NCI-H1417 (cell line): ENCODE measurements around the gene GNG4.

Experiments
- DNase-seq, 3 experiments: peaks; one replicate each; lab custom pipeline; 2025; lab: John Stamatoyannopoulos, UW

The GNG4 gene

DNA sequence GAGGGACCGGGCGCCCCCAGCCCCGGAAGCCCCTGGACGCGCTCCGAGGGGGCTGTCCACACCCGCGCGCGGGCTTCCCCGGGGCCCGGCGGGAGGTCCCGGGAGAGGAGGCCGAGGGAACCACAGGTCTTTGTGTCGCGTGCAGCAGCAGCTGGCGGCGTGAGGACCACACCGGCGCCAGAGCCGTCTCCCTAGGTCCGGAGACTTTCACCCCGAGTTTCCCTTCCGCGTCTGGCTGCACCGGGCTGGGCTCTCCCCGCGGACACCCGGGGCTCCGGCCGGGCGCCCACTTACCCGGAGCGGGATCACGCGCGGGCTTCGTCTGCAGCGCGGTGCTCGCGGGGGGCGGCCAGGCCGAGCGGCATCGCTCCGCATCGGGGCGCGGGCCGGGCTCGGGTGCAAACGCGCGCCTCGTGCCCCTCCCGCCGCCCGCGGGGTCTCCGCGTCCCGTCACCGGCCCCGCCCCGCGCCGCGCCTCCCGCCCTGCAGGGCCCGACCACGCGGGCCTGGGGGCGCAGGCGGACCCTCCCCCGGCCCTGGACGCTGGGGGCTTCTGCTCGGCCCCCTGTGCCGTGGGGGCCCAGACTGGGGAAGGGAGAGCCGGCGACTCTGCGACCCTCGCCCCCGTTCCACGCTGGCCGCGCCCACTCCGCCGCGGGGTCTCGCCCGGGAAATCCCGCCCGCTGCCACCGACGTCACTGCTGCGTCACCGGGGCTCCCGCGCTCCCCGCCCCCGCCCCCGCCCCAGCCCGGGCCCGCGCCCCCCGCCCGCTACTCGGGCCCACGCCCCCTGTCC, at the start of gene GNG4:
Gene GNG4 (minus strand): TSS at position 417 of the 796 bp plus-strand sequence. CDS start 65,946 bp downstream, outside the sequence.
- peak; percentile 33 to 96 (median 89) for DNase-seq

DNA sequence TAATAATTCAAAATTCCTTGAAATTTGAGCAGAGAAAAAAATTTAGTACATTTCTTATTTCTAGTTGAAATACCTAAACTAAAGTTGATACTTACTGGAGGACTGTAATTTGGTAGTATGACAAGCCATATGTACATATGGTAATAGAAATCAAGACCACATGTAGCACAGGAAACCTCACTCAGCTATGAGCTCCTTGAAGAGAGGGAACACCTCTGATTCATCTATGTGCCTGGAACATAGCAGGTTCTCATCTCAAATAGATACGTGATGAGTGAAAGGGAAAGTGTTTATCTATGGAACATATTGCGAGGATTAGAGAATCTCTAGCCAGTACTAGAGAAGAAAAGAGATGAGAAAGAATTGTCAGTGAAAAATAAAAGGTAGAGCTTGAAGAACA, 47.9 kb upstream of the GNG4 start:
- no peak for DNase-seq

DNA sequence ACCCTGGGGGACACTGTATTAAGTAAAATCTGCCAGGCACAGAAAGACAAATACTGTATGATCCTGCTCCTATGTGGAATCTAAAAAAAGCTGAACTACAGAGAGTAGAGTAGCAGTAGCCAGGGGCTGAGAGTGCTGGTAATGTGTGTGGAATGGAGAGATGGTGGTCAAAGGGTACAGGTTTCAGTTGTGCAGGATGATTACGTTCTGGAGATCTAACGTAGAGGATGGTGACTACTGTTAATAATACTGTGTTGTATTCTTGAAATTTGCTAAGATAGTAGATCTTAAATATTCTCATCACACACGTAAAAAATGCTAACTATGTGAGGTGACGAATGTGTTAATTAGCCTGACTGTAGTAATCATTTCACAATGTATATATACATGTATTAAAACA, 39.8 kb upstream of the GNG4 start:
- no peak for DNase-seq

DNA sequence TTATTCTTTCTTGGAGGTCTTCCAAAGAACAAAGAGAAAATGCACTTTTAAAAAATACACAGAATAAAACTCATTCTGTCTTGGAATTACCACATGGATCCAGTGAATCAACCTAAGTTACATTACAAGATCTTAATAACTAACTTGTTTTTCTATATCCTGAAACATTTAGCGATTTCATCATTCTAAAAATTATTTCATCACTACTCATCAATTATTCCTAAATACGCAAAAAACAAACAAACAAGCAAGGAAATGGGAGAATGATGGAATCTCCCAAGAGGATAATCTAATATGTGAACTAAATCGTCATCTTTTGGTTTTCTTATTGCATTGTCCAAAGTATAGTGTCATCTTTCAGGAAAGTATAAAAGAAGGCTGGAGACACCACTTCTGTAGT, 38.5 kb upstream of the GNG4 start:
- no peak for DNase-seq

DNA sequence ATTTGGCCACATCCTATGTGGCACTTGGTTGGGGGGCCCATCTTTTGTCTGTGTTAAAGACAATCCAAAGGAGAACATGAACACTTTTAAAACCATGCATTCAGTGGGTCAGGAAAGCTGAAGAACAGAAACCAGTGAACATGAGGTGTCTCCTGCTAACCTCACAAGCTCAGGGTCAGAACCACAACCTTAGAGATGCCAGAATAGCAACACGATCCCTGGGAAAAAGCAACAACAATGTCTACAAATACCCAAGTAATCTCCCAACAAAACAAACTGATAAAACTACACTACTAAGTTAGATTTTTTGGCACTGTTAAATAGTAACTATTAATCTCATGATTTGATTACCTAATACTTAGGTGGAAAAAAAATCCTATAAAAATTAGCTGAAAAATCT, 34.1 kb upstream of the GNG4 start:
- DNase-seq = no peak

DNA sequence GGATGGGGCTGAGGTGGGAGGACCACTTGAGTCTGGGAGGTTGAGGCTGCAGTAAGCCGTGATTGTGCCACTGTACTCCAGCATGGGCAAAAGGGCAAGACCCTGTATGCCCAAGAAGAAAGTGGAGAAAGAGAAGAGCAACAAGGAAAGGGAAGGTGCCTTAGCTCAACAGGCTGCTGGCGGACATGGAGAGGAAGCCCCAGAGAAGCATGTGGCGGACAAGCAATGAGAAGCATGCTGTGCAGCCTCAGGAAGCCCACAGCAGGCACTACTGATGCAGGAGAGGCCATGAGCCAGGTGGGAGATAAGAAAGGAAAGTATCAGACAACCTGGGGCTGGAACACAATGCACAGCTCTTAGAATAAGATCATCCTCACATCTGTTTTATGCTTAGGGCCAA, 32.6 kb upstream of the GNG4 start:
- DNase-seq = no peak

DNA sequence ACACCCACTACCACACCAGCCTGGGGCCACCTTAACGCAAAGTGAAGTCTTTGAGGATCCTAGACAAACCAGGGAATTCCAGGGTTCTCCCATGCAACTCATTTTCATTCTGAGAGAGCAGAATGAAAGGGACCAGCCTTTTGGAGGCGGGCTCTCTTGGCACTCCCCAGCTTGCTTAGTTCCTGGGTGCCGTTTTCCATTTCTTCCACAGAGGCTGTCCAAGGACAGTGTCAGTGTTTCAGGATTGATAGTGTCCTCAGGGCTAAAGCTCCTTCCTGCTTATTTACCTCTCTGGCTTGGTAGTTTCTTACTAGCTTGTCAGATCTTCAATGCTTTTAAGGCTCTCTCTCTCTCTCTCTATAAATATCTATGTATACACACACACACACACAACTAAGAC, 30.1 kb upstream of the GNG4 start:
- DNase-seq = no peak

DNA sequence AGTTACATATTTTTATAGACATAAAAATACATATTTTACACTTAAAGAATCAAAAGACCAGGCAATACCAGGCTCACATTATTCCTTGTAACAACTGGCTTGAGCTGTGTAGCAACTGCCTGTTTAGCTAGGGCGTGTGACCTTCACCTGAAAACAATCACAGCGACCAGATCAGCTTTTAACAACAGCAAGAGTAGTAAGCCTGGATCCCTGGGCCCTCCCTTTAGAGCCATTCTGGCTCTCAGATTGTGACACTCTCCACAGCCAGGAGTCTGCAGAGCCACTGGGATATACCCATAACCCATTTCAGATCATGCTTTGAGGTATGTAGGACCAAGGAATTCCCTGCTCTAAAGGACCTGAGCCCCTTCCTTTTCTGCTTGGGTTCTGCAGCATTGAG, 29.4 kb upstream of the GNG4 start:
- DNase-seq = no peak

DNA sequence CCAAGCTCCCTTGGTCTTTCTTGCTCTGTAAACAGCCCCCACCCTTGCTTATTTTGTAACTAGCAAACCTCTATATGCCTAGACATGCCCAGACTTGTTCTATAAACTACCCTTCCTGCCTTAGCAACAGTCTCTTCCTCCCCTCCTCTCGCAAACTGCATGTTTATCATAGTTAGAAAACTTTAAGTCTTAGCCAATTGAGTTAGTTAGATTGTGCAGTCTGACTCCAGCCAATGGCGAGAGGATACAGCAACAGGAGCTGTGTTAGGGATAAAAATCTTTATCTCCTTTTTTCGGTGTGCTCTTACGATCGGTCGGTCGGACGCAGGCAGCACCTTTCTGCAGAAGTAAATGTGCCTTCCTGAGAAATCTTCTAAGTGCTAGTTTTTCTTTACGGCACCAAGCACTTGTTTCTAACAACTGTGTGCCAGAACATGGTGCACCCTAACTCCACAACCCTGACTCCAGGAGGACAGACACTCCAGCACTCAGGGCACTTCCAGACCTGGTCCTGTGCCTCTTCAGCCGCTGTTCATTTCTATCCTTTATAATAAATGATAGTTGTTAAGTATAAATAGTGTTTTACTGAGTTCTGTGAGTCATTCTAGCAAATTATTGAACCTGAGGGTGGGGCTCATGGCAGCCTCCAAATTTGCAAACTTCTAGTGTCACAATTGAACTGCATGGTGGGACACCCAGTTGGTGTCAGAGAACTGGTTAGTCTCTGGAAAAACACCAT, 25.7 kb upstream of the GNG4 start:
- peak in 1 of 3 experiments; percentile 16 for DNase-seq

DNA sequence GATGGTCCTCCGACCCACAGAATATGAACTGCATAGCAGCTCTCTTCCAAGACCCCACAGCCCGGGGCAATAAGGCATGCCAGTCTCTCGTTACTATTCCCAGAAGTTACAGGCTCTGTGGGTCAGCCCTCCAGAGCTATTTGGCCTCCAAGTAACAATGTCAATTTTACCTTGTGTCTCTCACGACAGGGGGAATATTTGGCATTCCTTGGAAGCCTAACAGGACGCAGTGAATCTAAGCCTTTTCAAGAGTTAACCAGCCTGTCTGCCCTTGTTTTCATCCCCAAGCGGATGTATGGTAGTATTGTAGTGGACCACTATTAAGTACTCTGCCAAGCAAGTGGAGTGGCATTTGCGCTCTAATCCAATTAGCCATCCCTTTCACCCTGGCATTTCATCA, 24.4 kb upstream of the GNG4 start:
- DNase-seq = no peak

DNA sequence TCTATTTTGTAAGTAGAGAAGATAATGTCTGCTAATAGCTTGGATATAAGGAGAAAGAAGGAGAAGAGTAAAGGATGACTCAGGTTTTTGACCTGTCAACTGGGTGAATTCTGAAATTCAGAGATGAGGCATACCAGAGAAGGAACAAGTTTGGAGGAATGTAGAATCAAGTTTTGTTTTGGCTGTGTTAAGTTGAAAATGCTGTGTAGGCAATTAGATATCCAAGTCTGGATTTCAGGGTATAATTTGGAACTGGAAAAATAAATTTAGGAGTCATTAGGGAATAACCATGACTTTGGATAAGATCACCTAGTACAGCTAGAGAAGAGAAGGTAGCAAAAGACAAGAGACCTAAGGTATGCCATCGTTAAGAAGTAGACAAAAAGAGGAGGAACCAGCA, 22.4 kb upstream of the GNG4 start:
- DNase-seq = no peak

DNA sequence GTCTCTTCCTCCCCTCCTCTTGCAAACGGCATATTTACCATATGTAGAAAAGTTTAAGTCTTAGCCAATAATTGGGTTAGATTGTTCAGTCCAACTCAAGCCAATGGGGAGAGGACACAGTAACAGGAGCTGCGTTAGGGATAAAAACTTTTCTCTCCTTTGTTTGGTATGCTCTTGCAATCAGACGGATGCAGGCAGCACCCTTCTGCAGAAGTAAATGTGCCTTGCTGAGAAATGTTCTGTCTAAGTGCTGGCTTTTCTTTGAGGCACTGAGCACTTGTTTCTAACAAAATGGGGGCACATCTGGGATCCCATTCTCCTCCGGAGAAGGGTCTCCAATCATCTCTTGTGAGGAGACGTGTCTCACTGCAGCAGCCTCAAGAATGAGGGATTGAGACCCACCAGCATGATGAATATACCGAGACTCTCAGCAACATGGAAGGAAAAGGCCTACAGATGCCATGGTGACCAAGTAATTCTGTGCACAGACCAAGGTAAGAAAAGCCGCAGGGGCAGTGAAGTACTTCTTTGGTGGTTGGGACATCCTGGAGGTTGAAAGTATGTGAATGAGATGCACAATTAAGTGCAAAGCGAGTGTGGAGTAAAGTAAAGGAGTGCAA, 20.7 kb upstream of the GNG4 start:
- DNase-seq = no peak

DNA sequence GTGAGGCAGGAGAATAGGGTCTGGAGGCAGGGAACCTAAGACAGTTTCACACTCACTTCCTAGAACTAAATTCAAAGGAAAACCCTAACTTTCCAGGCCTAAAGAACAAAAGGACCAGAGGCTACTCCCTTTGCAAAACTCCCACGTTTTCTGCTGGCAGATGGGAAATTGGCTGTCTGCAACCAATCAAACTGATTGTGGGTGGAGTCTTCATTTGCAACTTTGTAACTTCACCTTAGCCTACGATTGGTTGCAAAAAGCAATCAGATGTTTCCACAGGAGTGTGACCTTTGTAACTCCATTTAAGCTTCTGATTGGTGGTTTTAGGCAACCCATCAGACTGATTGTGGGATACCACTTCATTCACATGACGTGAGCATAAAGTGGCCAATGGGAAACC, 19.7 kb upstream of the GNG4 start:
- no peak for DNase-seq

DNA sequence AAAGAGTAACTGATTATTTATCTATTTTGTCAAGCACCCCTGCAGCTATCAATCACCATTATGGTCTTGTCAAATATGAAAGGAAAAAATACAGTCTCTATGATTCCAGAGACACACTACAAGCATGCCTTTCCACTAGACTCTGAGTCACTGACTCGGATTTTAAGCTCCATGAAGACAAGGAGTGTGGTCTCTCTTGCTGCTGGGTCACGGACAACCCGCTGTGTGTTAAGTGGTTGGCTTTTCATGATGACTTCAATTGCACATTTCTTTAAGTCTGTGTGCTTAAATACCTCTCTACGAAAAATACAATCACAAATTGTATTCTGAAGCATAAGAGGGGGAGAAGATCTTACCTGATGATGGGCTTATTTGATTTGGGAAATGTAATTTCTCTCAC, 14.0 kb upstream of the GNG4 start:
- peak in 1 of 3 experiments; percentile 32 for DNase-seq

DNA sequence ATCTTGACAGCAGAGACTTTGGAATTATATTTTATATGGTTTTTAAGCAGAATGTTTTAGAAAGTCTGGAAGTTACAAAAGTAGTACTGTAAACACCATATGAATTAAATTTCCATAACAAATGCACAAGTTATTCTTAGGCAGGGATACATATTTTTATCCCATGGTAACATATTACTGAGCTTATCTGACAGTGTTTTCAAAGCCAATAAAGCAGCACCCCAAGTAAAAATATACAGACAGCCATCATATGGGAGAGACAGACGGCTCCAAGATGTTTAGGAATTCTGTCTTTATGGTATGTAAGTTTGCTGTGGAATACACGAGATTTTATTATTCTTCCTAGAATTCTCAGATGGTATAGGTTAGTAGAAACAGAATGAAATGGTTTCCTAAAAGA, 12.0 kb upstream of the GNG4 start:
- no peak for DNase-seq

DNA sequence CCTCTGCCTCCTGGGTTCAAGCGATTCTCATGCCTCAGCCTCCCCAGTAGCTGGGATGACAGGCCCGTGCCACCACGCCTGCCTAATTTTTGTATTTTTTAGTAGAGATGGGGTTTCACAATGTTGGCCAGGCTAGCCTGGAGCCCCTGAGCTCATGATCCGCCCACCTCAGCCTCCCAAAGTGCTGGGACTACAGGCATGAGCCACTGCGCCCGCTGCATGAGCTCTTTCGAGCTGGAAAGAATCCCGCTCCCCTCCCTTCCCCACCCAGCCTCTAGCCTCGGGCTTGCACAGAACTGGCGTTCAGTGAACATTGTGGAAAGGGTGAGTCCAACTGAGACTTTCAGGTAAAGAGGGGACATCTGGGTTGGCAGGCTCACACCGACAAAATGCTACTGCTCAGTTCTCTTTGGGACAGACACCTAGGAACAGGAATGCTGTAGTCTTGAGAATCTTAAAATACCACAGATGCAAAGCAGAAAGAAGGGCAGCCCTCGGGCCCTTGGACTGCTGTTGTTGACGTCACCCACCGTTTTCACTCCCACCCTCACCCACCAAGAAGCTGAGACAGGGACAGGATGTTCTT, 9.7 kb upstream of the GNG4 start:
- DNase-seq = no peak

DNA sequence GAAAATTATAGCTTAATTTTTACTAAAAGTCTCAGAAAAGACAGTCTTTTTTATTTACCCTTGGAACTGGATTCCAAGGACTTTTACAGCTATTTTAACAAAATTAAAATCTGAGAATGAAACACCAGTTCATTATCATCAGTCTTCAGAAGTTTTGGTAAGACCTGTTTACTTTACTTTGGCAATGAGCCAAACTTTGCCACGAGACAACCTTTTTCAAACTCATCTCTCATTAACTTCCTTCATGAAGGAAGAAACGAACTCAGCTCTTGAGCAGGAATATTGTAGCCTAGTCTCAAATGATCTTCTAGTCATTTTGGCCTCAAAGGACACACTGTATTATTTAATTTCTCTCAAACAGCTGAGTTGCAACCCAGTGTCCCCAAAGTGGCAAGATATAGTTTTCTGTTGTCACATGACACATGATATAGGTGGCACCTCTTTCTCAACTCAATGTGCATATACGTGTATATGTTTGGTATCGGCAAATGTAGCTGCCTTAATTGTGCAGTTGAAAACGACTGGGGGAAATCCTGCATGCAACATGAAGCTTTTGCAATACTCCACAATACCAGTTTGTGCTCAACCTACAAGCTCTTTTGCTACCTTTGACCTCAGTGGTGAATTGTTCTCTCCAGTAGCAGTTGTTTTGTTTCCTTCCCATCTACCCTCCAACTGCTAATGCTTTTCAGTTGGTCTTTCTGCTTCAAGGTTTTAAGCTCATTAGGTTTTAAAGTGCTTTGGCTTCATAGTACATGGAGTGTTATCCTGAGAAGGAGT, 8.4 kb upstream of the GNG4 start:
- DNase-seq = peak in 1 of 3 experiments; percentile 24

DNA sequence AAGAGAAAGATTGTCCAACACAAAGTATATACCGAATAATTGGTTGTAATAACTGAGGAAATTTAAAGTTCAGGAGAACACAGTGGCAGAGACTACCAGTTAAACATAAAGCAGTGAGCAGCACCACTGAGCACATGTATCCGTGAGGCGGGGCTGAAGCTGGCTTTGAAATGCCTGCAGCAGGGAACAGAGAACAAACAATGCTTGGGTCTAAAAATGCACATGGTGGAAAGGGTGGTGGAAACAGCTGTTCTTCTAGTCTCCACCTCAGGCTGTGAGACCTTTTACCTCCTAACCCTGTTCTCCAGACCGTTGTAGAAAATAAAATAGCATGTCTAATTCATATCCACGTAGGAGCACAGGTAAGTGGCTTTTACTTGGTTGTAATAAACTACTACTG, 7.7 kb upstream of the GNG4 start:
- peak in 1 of 3 experiments; percentile 24 for DNase-seq

DNA sequence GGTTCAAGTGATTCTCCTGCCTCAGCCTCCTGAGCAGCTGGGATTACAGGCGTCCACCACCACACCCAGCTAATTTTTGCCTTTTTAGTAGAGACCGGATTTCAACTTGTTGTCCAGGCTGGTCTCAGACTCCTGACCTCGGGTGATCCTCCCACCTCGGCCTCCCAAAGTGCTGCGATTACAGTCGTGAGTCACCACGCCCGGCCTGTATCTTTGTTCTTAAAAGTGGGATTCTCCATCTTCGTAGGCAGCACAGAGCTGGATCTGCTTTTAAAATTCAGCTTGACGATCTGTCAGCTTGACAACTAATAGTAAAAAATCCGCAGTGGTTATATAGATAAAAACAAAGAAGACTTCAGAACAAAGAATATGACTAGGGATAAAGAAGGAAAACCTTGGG, 2.8 kb upstream of the GNG4 start:
- DNase-seq = no peak

DNA sequence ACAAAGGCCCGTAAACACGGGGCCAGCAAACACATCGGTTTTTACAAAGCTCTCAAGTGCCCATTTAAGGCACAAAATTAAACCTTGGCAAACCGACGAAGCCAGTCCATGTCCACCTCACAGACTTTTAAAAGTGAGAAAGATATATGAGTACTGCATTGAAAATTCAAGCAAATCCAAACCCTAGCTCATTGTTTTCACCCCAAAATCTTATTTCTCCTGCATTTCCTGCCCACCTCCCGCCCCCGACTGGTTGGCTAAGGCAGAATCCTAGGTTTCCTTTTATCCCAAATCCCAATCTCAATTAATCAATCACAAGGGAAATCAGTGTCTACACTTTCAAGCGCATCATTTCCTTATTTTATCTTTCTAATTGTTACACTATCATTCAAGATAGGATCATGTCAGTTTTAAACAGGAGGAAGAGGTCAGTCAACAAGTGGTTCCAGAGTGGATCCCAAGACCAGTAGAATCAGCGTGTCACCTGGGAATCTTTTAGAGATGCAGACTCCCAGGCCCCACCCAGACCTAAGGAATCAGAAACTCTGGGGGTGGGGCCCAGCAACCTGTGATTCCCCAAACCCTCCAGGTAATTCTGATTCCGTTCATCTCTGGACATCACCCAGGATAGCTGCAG, 1.7 kb upstream of the GNG4 start:
- DNase-seq = no peak
